Lower lobe of right lung (tissue), 2 donors: ENCODE results near the gene FAM180A. TPM values are rescaled to one million over a fixed set of nuclear protein-coding genes. Genes with fewer than 3 reads are reported as not detected.

Experiments used
- ATAC-seq, 2 donors: fragments of 200-7000 bp; cut with Tn5 transposase; one replicate each; pipeline ENCODE4 v1.9.1; 2020 to 2022; ENCODE audit warnings: mild to moderate bottlenecking in 2 of 2, moderate library complexity in 2 of 2
- DNase-seq: peaks from one replicate; pipeline ENCODE4 v3.0.0-alpha.2; 2020
- H3K27ac ChIP-seq: fragments of 200-600 bp; one replicate; pipeline ENCODE4 v1.8.0; 2022
- H3K27me3 ChIP-seq: fragments of 200-600 bp; one replicate; pipeline ENCODE4 v1.8.0; 2022; ENCODE audit warnings: low read depth
- H3K36me3 ChIP-seq: fragments of 200-600 bp; one replicate; pipeline ENCODE4 v1.8.0; 2022; ENCODE audit warnings: mild to moderate bottlenecking
- H3K4me1 ChIP-seq: fragments of 200-600 bp; one replicate; pipeline ENCODE4 v1.8.0; 2022
- H3K4me3 ChIP-seq: fragments of 200-600 bp; one replicate; pipeline ENCODE4 v1.8.0; 2022; ENCODE audit warnings: mild to moderate bottlenecking
- H3K9me3 ChIP-seq: fragments of 200-600 bp; one replicate; pipeline ENCODE4 v1.8.0; 2022
- intact Hi-C: fragments of 100-400 bp; cut with DNase I; formaldehyde crosslinking; loops from one replicate; pipeline ENCODE4 v1.11.0; 2022
- total RNA-seq: library from RNA; stranded (reverse); fragmentation: NEBNext Ultra II Directional; extraction: Animal tissue kit (Norgen Biotek cat#: 25700); gene quantifications from one replicate; pipeline ENCODE4 v1.2.1, GENCODE V29; 2021
- TF ChIP-seq, protein P1 (sequence below): fragments of 200-600 bp; IDR thresholded peaks from one replicate; pipeline ENCODE4 v1.8.0; 2022; ENCODE audit warnings: antibody characterized with exemption, mild to moderate bottlenecking
- donor health status: DM: no; HTN: yes; CAD: no; lungs with severe emphysema.

The FAM180A gene
- total RNA-seq, 1 donor from 2014 or later = 3.0 TPM

DNA sequence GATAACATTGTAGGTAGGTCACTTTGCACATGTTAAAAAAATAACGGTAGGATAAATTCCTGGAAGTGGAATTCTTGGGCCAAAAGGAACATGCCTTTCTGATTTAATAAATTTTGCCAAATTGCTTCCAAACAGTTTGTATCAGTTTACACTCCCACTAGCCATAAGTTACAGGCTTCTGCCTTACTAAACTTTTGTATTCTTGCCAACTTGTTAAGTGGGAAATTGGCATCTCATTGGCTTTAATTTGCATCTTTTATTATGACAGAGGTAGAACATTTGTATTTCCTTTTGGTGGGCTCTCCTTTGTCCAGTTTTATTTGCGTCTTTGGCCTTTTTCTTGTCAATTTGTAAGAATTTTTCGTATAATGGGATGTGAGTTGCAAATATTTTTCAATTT lies 38.3 kb upstream of the FAM180A start:
- no peaks in the 10 kb centered on the region for H3K27me3 ChIP-seq
- H3K4me1 ChIP-seq = no peaks in the 10 kb centered on the region
- DNase-seq (no peak), ATAC-seq (no peak)
- H3K36me3 ChIP-seq = no peaks in the 10 kb centered on the region
- no peak overlapping the region for H3K4me3 ChIP-seq
- intact Hi-C loops = no loop called here
- H3K9me3 ChIP-seq = no peaks in the 10 kb centered on the region
- H3K27ac ChIP-seq = no peak overlapping the region
- TF ChIP-seq, protein P1, sequence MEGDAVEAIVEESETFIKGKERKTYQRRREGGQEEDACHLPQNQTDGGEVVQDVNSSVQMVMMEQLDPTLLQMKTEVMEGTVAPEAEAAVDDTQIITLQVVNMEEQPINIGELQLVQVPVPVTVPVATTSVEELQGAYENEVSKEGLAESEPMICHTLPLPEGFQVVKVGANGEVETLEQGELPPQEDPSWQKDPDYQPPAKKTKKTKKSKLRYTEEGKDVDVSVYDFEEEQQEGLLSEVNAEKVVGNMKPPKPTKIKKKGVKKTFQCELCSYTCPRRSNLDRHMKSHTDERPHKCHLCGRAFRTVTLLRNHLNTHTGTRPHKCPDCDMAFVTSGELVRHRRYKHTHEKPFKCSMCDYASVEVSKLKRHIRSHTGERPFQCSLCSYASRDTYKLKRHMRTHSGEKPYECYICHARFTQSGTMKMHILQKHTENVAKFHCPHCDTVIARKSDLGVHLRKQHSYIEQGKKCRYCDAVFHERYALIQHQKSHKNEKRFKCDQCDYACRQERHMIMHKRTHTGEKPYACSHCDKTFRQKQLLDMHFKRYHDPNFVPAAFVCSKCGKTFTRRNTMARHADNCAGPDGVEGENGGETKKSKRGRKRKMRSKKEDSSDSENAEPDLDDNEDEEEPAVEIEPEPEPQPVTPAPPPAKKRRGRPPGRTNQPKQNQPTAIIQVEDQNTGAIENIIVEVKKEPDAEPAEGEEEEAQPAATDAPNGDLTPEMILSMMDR = no peak

DNA sequence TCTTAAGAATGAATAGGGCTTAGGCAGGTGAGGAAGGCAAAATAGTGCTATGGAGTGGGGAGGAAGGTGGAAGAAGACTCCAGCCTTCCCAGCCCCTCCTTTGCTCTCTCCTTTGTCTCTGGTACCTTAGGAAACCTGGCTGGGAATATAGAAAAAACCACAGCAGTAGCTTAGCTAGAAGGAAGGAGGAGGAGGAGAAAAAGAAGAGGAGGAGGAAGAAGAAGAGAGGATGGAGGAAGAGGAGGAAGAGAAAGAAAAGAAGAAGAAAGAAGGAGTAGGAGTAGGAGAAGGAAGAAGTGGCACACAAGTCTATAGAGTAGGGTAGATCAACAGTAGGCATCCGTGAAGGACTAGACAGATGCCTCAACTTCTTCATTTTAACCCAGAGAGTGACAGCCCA lies 36.5 kb upstream of the FAM180A start:
- DNase-seq (no peak), ATAC-seq (no peak)
- Histone ChIP-seq H3K27me3 (no peaks in the 10 kb centered on the region), H3K4me3 (no peak overlapping the region), H3K27ac (no peak overlapping the region), H3K9me3 (no peaks in the 10 kb centered on the region), H3K4me1 (no peaks in the 10 kb centered on the region), H3K36me3 (no peaks in the 10 kb centered on the region)
- TF ChIP-seq, protein P1 = no peak
- intact Hi-C loops = no loop called here

DNA sequence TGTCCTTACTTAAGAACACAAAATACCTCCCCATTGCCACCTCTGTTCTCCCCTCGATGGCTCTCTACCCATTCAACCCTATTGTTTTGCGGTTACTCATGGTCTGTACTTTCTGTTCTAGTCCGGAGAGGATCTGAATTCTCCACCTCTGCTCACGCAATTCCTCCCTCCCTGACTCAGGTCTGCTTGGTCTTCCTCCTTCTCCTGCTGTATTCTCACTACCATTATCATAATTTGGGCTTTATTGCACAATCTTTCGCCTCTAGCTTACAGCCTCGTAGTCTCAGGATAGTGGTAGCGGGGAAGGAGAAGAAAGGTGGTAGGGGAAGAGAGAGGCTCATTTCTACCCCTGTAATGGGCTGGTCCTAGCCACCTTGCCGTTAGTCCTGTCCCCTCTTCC lies 35.4 kb upstream of the FAM180A start:
- ATAC-seq = no peak

DNA sequence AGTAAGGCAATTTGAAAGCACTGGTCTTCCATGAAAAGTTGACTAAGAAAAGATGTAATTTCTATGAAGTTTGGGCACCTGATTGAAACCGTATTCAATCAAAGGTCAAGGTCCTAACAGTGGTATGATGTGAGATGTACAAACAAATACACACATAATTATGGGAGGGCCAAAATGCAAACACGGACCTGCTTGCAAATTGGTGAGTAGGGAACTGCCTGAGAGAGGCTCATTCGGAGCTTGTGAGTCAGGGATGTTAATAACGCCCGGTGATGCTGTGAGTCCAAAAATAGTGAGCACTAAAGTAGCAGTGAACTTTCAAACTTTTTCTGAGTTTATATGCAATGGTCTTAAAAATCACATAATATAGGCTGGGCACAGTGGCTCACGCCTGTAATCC lies 34.2 kb upstream of the FAM180A start:
- Histone ChIP-seq H3K27me3 (no peaks in the 10 kb centered on the region), H3K36me3 (no peaks in the 10 kb centered on the region), H3K4me1 (no peaks in the 10 kb centered on the region), H3K4me3 (no peak overlapping the region), H3K9me3 (peaks cover 4% of the 10 kb centered on the region), H3K27ac (no peak overlapping the region)
- ATAC-seq (no peak), DNase-seq (no peak)
- TF ChIP-seq, protein P1 = no peak
- intact Hi-C loops = no loop called here

More for the DNA sequence above, 35.4 kb upstream of the FAM180A start:
- Histone ChIP-seq H3K4me3 (no peak overlapping the region), H3K27ac (no peak overlapping the region), H3K4me1 (no peaks in the 10 kb centered on the region), H3K9me3 (no peaks in the 10 kb centered on the region), H3K36me3 (no peaks in the 10 kb centered on the region), H3K27me3 (no peaks in the 10 kb centered on the region)
- TF ChIP-seq, protein P1 = no peak
- intact Hi-C loops = no loop called here
- no peak for DNase-seq

DNA sequence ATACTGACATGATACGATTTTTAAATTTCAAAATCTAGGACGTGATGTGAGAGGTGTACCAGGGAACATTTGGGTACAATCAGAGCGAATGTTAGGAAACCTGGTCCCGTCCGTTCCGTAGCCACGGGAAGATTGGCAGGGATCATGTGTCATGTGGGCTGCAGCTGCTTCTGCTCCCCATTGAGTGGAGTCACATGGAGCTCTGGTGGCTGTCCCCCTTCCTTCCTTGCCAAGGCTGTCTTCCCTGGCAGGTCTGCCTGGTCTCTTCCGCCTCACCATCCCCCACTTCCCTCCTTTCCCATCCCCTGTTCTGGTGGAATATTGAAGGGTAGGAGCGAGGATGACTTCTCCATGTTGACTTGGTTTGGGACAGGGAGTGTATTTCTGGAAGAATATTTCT lies 33.8 kb upstream of the FAM180A start:
- H3K4me3 ChIP-seq = no peak overlapping the region
- DNase-seq (no peak), ATAC-seq (no peak)
- H3K4me1 ChIP-seq = no peaks in the 10 kb centered on the region
- no peak overlapping the region for H3K27ac ChIP-seq
- TF ChIP-seq, protein P1 = no peak
- H3K36me3 ChIP-seq = no peaks in the 10 kb centered on the region
- no peaks in the 10 kb centered on the region for H3K27me3 ChIP-seq
- intact Hi-C loops = no loop called here
- H3K9me3 ChIP-seq = peaks cover 4% of the 10 kb centered on the region
